Panc1 (cell line): ENCODE data around the gene TASOR. TPM values are rescaled to one million over a fixed set of nuclear protein-coding genes. Genes with fewer than 3 reads are reported as not detected.
A peak's percentile ranks its signal among the peaks of the same experiment; 100 is the strongest.

Source experiments
- ATAC-seq: fragments of 200-7000 bp; cut with Tn5 transposase; 2 replicates; pipeline ENCODE4 v1.9.1; 2020; ENCODE audit warnings: mild to moderate bottlenecking, moderate library complexity
- BruUV-seq: library from RNA; stranded (reverse); fragments of 400-500 nt; replicated peaks from 2 replicates; lab custom pipeline; 2021; lab: Mats Ljungman, UMichigan
- CTCF ChIA-PET: fragments of 300-600 bp; sonication (Branson Sonifier 250); formaldehyde crosslinking; loops from one replicate; lab custom pipeline; 2022; ENCODE audit warnings: antibody characterized with exemption; lab: Charles Lee
- POLR2A ChIA-PET: fragments of 300-600 bp; sonication (Branson Sonifier 250); formaldehyde crosslinking; loops from one replicate; lab custom pipeline; 2022; ENCODE audit warnings: antibody characterized with exemption; lab: Charles Lee
- DNase-seq: peaks from one replicate; pipeline ENCODE4 v3.0.0-alpha.2; 2010; ENCODE audit warnings: low read depth, low spot score
- H3K27ac ChIP-seq: 2 replicates; pipeline ENCODE4 v1.5.1; 2011; ENCODE audit warnings: mild to moderate bottlenecking, low read length, inconsistent platforms
- H3K27me3 ChIP-seq: fragments of 200-500 bp; sonication (Bioruptor generic); 2 replicates; pipeline ENCODE4 v1.6.0; 2014; ENCODE audit warnings: low read length, inconsistent platforms; ENCODE audit not compliant: control insufficient read depth, insufficient read depth
- H3K36me3 ChIP-seq: fragments of 200-500 bp; sonication (Bioruptor generic); 2 replicates; pipeline ENCODE4 v1.5.1; 2014; ENCODE audit warnings: inconsistent platforms, mild to moderate bottlenecking, low read length, moderate library complexity; ENCODE audit not compliant: control insufficient read depth, insufficient read depth
- H3K4me1 ChIP-seq: 2 replicates; pipeline ENCODE4 v1.5.1; 2011; ENCODE audit warnings: inconsistent platforms, mild to moderate bottlenecking, low read length, moderate library complexity; ENCODE audit not compliant: control insufficient read depth, insufficient read depth
- H3K4me3 ChIP-seq, 2 experiments: 2 replicates each; pipeline ENCODE4 v1.5.1; 2011 to 2012; ENCODE audit warnings: low read depth in 2 of 2, low read length in 2 of 2, mild to moderate bottlenecking in 2 of 2, inconsistent platforms in 1 of 2, moderate library complexity in 1 of 2
- H3K9me3 ChIP-seq: fragments of 200-500 bp; sonication (Bioruptor generic); 2 replicates; pipeline ENCODE4 v1.5.1; 2014; ENCODE audit warnings: low read depth, mild to moderate bottlenecking, inconsistent platforms, low read length, moderate library complexity; ENCODE audit not compliant: control insufficient read depth, insufficient read depth
- CTCF ChIP-seq: fragments of 450-650 bp; IDR thresholded peaks from 2 replicates; pipeline ENCODE4 v1.5.1; 2017; ENCODE audit warnings: mild to moderate bottlenecking
- POLR2AphosphoS5 ChIP-seq: IDR thresholded peaks from 2 replicates; pipeline ENCODE4 v1.6.1; 2012; ENCODE audit warnings: mild to moderate bottlenecking, low read depth, low read length, moderate library complexity
- REST ChIP-seq, 2 experiments: IDR thresholded peaks; 2 replicates each; pipeline ENCODE4 v1.6.1; 2011 to 2012; ENCODE audit warnings: low read depth in 2 of 2, control low read depth in 1 of 2, low read length in 1 of 2, mild to moderate bottlenecking in 1 of 2, moderate library complexity in 1 of 2; ENCODE audit not compliant: insufficient read depth in 1 of 2
- SIN3A ChIP-seq: IDR thresholded peaks from 2 replicates; pipeline ENCODE4 v1.6.1; 2012; ENCODE audit warnings: low read depth, mild to moderate bottlenecking, low read length, moderate library complexity, borderline replicate concordance; ENCODE audit not compliant: insufficient read depth
- TCF7L2 ChIP-seq: IDR thresholded peaks from 2 replicates; pipeline ENCODE4 v1.6.1; 2011; ENCODE audit warnings: mild to moderate bottlenecking, low read depth, low read length, inconsistent platforms
- in situ Hi-C: cut with HindIII; loops from 2 replicates; pipeline ENCODE4 v1.10.0; 2016; ENCODE audit warnings: low sequenced_read_pairs, low pct_unique_long_range_greater_than_20kb
- intact Hi-C: fragments of 100-400 bp; cut with micrococcal nuclease; formaldehyde crosslinking; loops from one replicate; pipeline ENCODE4 v1.10.0; 2022; ENCODE audit not compliant: unreplicated experiment
- total RNA-seq: library from RNA; stranded (reverse); gene quantifications from one replicate; pipeline ENCODE4 v1.2.1, GENCODE V29; 2021; ENCODE audit not compliant: unreplicated experiment

TASOR gene
- total RNA-seq, 1 experiment from 2014 or later: 55.6 TPM

- DNase-seq (no peak), ATAC-seq (peak; percentile 82)
- Histone ChIP-seq H3K9me3 (no peaks in the 10 kb centered on the region), H3K4me1 (no peaks in the 10 kb centered on the region; the same call in 1 of the 2 replicates), H3K4me3 (peak overlapping the region; percentile 69 to 87), H3K27ac (peak overlapping the region; percentile 94), H3K36me3 (peaks cover 5% of the 10 kb centered on the region), H3K27me3 (no peaks in the 10 kb centered on the region)
- CTCF ChIA-PET: no interaction called here
- POLR2A ChIA-PET: interaction anchor here (0.6 kb wide), 2 partner anchors 91 to 128 kb away, joined by 3 read pairs; no protein-coding TSS in a partner anchor
- no TSS peak for BruUV-seq
- intact Hi-C loops: no loop called here
- no peak for TF ChIP-seq CTCF
- TF ChIP-seq REST (IDR thresholded peaks at IDR 0.05; ENCODE audit: insufficient read depth in 1 of 2, low read depth in 2 of 2, low read length in 1 of 2): no peak
- TF ChIP-seq TCF7L2: no peak
- TF ChIP-seq SIN3A: no peak
- no peak; the same call in 1 of the 2 replicates for TF ChIP-seq POLR2AphosphoS5
- in situ Hi-C loops: no loop called here
Observed at GRCh38 chr3:56682462-56683121, 473 bp downstream of the TASOR start.

- no TSS peak for BruUV-seq
- ChIA-PET POLR2A (no interaction called here), CTCF (no interaction called here)
- DNase-seq (no peak), ATAC-seq (no peak; the same call in 1 of the 2 replicates)
- in situ Hi-C loops (no loop called here), intact Hi-C loops (no loop called here)
- Histone ChIP-seq H3K27me3 (no peaks in the 10 kb centered on the region), H3K9me3 (no peaks in the 10 kb centered on the region), H3K4me1 (no peaks in the 10 kb centered on the region; the same call in 1 of the 2 replicates), H3K4me3 (peak overlapping the region; percentile 69 to 87), H3K36me3 (peaks cover 5% of the 10 kb centered on the region), H3K27ac (peak overlapping the region; percentile 94)
- TF ChIP-seq REST (IDR thresholded peaks at IDR 0.05; ENCODE audit: insufficient read depth in 1 of 2, low read depth in 2 of 2, low read length in 1 of 2): no peak
- no peak for TF ChIP-seq SIN3A
- TF ChIP-seq POLR2AphosphoS5: no peak
- TF ChIP-seq CTCF: no peak
- no peak for TF ChIP-seq TCF7L2
Observed at GRCh38 chr3:56681984-56682461, 1.0 kb downstream of the TASOR start.
